HepG2 (cell line): ENCODE data around the gene DPH3. TPM values are rescaled to one million over a fixed set of nuclear protein-coding genes. Genes with fewer than 3 reads are reported as not detected.

ENCODE experiments used
- ARHGAP35 ChIP-seq: sonication (generic); formaldehyde crosslinking; IDR thresholded peaks from 2 replicates; pipeline ENCODE4 v1.9.0; 2022; ENCODE audit warnings: mild to moderate bottlenecking, inconsistent platforms, moderate library complexity, missing genetic modification reagents, borderline replicate concordance
- ATF5 ChIP-seq: sonication (generic); formaldehyde crosslinking; IDR thresholded peaks from 2 replicates; pipeline ENCODE4 v1.4.0; 2020; ENCODE audit warnings: mild to moderate bottlenecking, low read depth, missing genetic modification reagents
- EED ChIP-seq: sonication (generic); formaldehyde crosslinking; IDR thresholded peaks from 2 replicates; pipeline ENCODE4 v1.5.0; 2020; ENCODE audit warnings: mild to moderate bottlenecking, missing genetic modification reagents
- EP300 ChIP-seq, 3 experiments: sonication (generic) in 1 of 3; formaldehyde crosslinking in 1 of 3; IDR thresholded peaks; 2 replicates each; pipeline versions ENCODE4 v1.5.1 to v1.6.1; 2011 to 2020; ENCODE audit warnings: low read depth in 2 of 3, low read length in 2 of 3, borderline replicate concordance in 1 of 3, improper control_type of control experiment in 1 of 3, mild to moderate bottlenecking in 1 of 3, missing genetic modification reagents in 1 of 3, moderate library complexity in 1 of 3
- HOXA7 ChIP-seq: sonication (generic); formaldehyde crosslinking; IDR thresholded peaks from 2 replicates; pipeline ENCODE4 v1.8.1; 2022; ENCODE audit warnings: mild to moderate bottlenecking, missing genetic modification reagents, moderate library complexity
- KDM5A ChIP-seq: fragments of 200-600 bp; sonication (generic); IDR thresholded peaks from 2 replicates; pipeline ENCODE4 v1.7.0; 2018; ENCODE audit warnings: antibody characterized with exemption, mild to moderate bottlenecking, low read length, borderline replicate concordance
- MATR3 ChIP-seq: sonication (generic); formaldehyde crosslinking; IDR thresholded peaks from 2 replicates; pipeline ENCODE4 v1.4.0; 2020; ENCODE audit warnings: missing genetic modification reagents
- PHF20 ChIP-seq: sonication (generic); formaldehyde crosslinking; IDR thresholded peaks from 2 replicates; pipeline ENCODE4 v1.5.0; 2020; ENCODE audit warnings: mild to moderate bottlenecking, missing genetic modification reagents
- SIN3B ChIP-seq: fragments of 150-350 bp; IDR thresholded peaks from 2 replicates; pipeline ENCODE4 v1.6.1; 2014; ENCODE audit warnings: low read length
- SOX6 ChIP-seq, 2 experiments: fragments of 450-650 bp in 1 of 2; sonication (generic) in 1 of 2; formaldehyde crosslinking in 1 of 2; IDR thresholded peaks; 2 replicates each; pipeline versions ENCODE4 v1.4.0 to v1.6.1; 2017 to 2020; ENCODE audit warnings: antibody characterized with exemption in 1 of 2, mild to moderate bottlenecking in 1 of 2, missing genetic modification reagents in 1 of 2
- XRCC5 ChIP-seq: fragments of 200-400 bp; formaldehyde crosslinking; optimal IDR thresholded peaks from 2 replicates; pipeline ENCODE3; 2017; ENCODE audit warnings: mild to moderate bottlenecking, low read length
- ZFP1 ChIP-seq: IDR thresholded peaks from 2 replicates; pipeline ENCODE4 v1.6.1; 2016
- ZNF619 ChIP-seq: sonication (generic); formaldehyde crosslinking; IDR thresholded peaks from 2 replicates; pipeline ENCODE4 v1.4.0; 2020; ENCODE audit warnings: mild to moderate bottlenecking, missing genetic modification reagents
- ZNF749 ChIP-seq: sonication (generic); formaldehyde crosslinking; IDR thresholded peaks from 2 replicates; pipeline ENCODE4 v1.8.0; 2022; ENCODE audit warnings: mild to moderate bottlenecking, missing genetic modification reagents, moderate library complexity, borderline replicate concordance
- ZNF780A ChIP-seq: sonication (generic); formaldehyde crosslinking; IDR thresholded peaks from 2 replicates; pipeline ENCODE4 v1.8.0; 2022; ENCODE audit warnings: mild to moderate bottlenecking, missing genetic modification reagents, moderate library complexity
- ZNF839 ChIP-seq: sonication (generic); formaldehyde crosslinking; IDR thresholded peaks from 2 replicates; pipeline ENCODE4 v1.4.0; 2020; ENCODE audit warnings: missing genetic modification reagents, mild to moderate bottlenecking, borderline replicate concordance
- ZXDC ChIP-seq: sonication (generic); formaldehyde crosslinking; IDR thresholded peaks from 2 replicates; pipeline ENCODE4 v1.5.0; 2020; ENCODE audit warnings: mild to moderate bottlenecking, missing genetic modification reagents
- polyA plus RNA-seq, 8 experiments: library from polyadenylated mRNA; depleted of rRNA in 3 of 8; stranded (reverse) in 7 of 8; unstranded in 1 of 8; fragments of >200 nt; fragmentation: Illumina TruSeq in 4 of 8; extraction: Trizol in 4 of 8; gene quantifications; 2 replicates each; pipeline versions ENCODE4 v1.2.1 to v1.2.3, GENCODE V29; 2011 to 2016; ENCODE audit warnings: low read depth in 4 of 8, missing spikeins in 1 of 8, mixed read lengths in 1 of 8; ENCODE audit not compliant: insufficient read depth in 1 of 8
- total RNA-seq, 5 experiments: library from RNA; depleted of rRNA; stranded (reverse); fragments of >200 nt; fragmentation: Illumina TruSeq; extraction: Trizol; gene quantifications; 2 replicates each; pipeline ENCODE4 v1.2.3, GENCODE V29; 2016; ENCODE audit warnings: low read depth in 1 of 5
- TF ChIP-seq, protein P1 (sequence below): sonication (generic); formaldehyde crosslinking; IDR thresholded peaks from 2 replicates; pipeline ENCODE4 v1.4.0; 2020; ENCODE audit warnings: missing genetic modification reagents
- TF ChIP-seq, protein P2 (sequence below): sonication (generic); formaldehyde crosslinking; IDR thresholded peaks from 2 replicates; pipeline ENCODE4 v1.4.0; 2020; ENCODE audit warnings: missing genetic modification reagents

Gene DPH3
- total and polyA plus RNA-seq, 2 of the 13 experiments (the other 11 are each of a cell fraction or from before 2014, with no cell fraction given) = 18.3 to 21.6 TPM

DNA sequence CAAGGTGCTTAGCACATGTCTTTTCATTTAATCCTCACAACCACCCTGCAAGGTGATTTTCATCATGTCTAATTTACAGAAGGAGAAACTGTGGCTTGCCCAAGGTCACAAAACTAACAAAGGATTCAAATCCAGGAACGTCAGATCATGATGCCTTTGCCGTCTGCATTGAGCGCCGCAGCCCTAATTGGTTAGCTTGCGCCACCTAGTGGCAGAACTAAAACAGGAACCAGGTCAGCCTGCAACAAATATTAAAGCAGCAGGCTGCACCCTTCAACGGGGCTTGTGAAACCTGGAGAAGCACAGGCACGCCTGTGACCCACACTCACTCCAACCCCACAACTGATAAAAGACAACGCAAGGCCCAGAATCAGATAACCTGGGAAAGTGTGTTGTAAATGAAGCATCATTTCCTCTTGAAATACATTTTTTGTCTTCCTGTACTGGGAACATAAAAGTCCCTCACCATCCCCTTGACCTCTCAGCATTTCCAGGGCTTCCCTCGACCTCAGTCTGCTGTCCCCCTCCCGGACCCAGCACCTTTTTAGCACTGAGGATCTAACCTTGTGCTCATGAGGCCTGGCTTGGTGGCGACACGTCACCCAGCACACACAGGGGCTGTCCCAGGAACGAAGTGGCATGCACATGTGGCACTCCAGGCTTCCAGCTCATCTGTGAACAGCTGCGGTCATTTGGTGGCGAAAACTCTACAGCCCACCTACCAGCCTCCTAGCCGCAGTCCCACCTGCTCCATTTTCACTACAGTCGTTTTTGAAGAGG is 17.3 kb downstream of the DPH3 start (continued):
- TF ChIP-seq, protein P1, sequence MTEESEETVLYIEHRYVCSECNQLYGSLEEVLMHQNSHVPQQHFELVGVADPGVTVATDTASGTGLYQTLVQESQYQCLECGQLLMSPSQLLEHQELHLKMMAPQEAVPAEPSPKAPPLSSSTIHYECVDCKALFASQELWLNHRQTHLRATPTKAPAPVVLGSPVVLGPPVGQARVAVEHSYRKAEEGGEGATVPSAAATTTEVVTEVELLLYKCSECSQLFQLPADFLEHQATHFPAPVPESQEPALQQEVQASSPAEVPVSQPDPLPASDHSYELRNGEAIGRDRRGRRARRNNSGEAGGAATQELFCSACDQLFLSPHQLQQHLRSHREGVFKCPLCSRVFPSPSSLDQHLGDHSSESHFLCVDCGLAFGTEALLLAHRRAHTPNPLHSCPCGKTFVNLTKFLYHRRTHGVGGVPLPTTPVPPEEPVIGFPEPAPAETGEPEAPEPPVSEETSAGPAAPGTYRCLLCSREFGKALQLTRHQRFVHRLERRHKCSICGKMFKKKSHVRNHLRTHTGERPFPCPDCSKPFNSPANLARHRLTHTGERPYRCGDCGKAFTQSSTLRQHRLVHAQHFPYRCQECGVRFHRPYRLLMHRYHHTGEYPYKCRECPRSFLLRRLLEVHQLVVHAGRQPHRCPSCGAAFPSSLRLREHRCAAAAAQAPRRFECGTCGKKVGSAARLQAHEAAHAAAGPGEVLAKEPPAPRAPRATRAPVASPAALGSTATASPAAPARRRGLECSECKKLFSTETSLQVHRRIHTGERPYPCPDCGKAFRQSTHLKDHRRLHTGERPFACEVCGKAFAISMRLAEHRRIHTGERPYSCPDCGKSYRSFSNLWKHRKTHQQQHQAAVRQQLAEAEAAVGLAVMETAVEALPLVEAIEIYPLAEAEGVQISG (CRISPR knock-in tag) = no peak; the same call in 1 of the 2 replicates
- TF ChIP-seq ARHGAP35 = no peak
- TF ChIP-seq ZXDC (CRISPR knock-in tag) = no peak
- TF ChIP-seq ZNF780A (CRISPR knock-in tag) = no peak
- TF ChIP-seq ZNF839 = no peak; the same call in 1 of the 2 replicates
- TF ChIP-seq, protein P2, sequence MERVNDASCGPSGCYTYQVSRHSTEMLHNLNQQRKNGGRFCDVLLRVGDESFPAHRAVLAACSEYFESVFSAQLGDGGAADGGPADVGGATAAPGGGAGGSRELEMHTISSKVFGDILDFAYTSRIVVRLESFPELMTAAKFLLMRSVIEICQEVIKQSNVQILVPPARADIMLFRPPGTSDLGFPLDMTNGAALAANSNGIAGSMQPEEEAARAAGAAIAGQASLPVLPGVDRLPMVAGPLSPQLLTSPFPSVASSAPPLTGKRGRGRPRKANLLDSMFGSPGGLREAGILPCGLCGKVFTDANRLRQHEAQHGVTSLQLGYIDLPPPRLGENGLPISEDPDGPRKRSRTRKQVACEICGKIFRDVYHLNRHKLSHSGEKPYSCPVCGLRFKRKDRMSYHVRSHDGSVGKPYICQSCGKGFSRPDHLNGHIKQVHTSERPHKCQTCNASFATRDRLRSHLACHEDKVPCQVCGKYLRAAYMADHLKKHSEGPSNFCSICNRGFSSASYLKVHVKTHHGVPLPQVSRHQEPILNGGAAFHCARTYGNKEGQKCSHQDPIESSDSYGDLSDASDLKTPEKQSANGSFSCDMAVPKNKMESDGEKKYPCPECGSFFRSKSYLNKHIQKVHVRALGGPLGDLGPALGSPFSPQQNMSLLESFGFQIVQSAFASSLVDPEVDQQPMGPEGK (CRISPR knock-in tag) = no peak
- no peak for TF ChIP-seq KDM5A
- TF ChIP-seq ATF5 = no peak
- TF ChIP-seq XRCC5 = peak; percentile 60
- no peak for TF ChIP-seq SOX6 (IDR thresholded peaks at IDR 0.05)
- TF ChIP-seq SOX6 (CRISPR knock-in tag; IDR thresholded peaks at IDR 0.05) = 0 out of 2 replicates have a peak, but pooled peaks have one; percentile 31
- no peak for TF ChIP-seq PHF20 (CRISPR knock-in tag)
- TF ChIP-seq EED (CRISPR knock-in tag) = no peak
- TF ChIP-seq ZNF619 = no peak
- no peak for TF ChIP-seq MATR3 (CRISPR knock-in tag)
- TF ChIP-seq SIN3B = no peak
- TF ChIP-seq EP300 (IDR thresholded peaks at IDR 0.05; ENCODE audit: low read depth in 2 of 2, low read length in 2 of 2) = no peak
- TF ChIP-seq EP300 (CRISPR knock-in tag; IDR thresholded peaks at IDR 0.05; ENCODE audit: borderline replicate concordance) = no peak
- TF ChIP-seq ZFP1 = no peak
- TF ChIP-seq ZNF749 (CRISPR knock-in tag) = no peak
- no peak for TF ChIP-seq HOXA7 (CRISPR knock-in tag)
